ENCODE results near the gene PTGFRN.

Gene PTGFRN

DNA sequence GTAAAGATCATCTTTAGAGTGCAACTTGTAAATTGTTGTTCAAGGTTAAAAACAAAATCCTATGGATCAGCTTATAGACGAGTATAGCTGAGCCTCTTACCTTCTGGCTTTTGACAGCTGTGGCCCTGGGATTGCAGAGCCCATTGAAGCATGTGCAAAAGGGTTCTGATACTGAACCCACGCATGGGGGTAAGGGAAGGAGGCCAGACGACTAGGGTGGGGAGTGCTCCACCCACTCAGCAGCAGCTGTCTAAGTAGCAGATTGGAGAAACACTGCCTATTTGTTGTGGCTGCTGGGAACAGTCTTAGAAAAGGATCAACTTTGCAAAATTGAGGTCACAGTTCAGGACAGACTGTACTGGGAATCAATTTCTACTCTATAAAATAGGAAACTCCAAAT, 107.9 kb downstream of the PTGFRN start:
- DNase-seq: no peak
- Histone ChIP-seq H3K4me1 (ENCODE audit: control extremely low read depth in 1 of 4, control insufficient read depth in 4 of 4, insufficient read depth in 4 of 4, low read length in 3 of 4) (no peaks in the 10 kb centered on the region), H3K9me3 (ENCODE audit: control extremely low read depth in 1 of 5, control insufficient read depth in 4 of 5, insufficient read depth in 2 of 5, low read depth in 1 of 5, low read length in 4 of 5) (no peaks in the 10 kb centered on the region), H3K4me3 (ENCODE audit: control insufficient read depth in 1 of 7, extremely low read depth in 1 of 7, insufficient read depth in 4 of 7, low read depth in 2 of 7, low read length in 6 of 7) (no peak overlapping the region), H3K36me3 (ENCODE audit: control insufficient read depth in 4 of 4, insufficient read depth in 4 of 4, low read length in 3 of 4) (no peaks in the 10 kb centered on the region), H3K27ac (ENCODE audit: insufficient read depth in 1 of 2, low read depth in 1 of 2, low read length in 2 of 2, poor library complexity in 1 of 2, severe bottlenecking in 2 of 2) (no peak overlapping the region), H3K27me3 (replicated peaks in 2 of 5; ENCODE audit: control insufficient read depth in 4 of 5, insufficient read depth in 5 of 5, low read length in 4 of 5) (no peaks in the 10 kb centered on the region)
- POLR2A ChIA-PET: no interaction called here
- CTCF ChIA-PET: no interaction called here
- 92% methylated on average over 2 of the region's 3 CpGs for WGBS (ENCODE audit: insufficient coverage)

DNA sequence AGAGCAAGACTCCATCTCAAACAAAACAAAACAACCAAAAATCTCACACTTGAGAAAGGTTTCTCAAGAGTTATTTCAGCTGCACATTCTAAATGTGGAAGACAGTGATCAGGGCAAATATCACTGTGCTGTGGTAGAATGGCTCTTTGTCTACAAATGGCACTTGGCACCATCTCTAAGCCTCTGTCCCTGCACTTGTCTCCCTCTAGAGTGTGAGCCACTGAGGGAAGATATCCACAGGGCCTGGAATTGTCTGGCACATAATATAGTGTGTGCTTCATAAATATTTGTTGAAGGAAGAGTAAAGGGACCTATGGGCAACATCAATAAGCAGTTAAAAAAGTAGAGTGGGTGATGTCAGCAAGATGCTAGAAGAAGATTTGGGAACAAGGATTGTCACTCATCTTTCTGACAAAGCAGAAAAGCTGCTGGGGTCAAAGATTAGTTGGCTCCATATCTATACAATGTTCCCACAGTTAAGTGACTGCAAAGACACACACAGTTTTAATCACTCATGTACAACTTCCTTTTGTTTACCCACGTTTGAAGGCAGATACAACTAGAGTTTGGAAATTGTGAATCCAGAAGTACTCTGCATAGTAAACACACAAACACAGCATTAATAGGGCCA, 110.9 kb downstream of the PTGFRN start:
- 40% methylated on average over 1 of the region's 1 CpG for WGBS (ENCODE audit: insufficient coverage)
- POLR2A ChIA-PET: no interaction called here
- Histone ChIP-seq H3K27me3 (replicated peaks in 2 of 5; ENCODE audit: control insufficient read depth in 4 of 5, insufficient read depth in 5 of 5, low read length in 4 of 5) (peaks cover 0 to 2% (median 0%) of the 10 kb centered on the region in 5 experiments), H3K4me1 (ENCODE audit: control extremely low read depth in 1 of 4, control insufficient read depth in 4 of 4, insufficient read depth in 4 of 4, low read length in 3 of 4) (no peaks in the 10 kb centered on the region), H3K36me3 (ENCODE audit: control insufficient read depth in 4 of 4, insufficient read depth in 4 of 4, low read length in 3 of 4) (no peaks in the 10 kb centered on the region), H3K9me3 (ENCODE audit: control extremely low read depth in 1 of 5, control insufficient read depth in 4 of 5, insufficient read depth in 2 of 5, low read depth in 1 of 5, low read length in 4 of 5) (no peaks in the 10 kb centered on the region), H3K27ac (ENCODE audit: insufficient read depth in 1 of 2, low read depth in 1 of 2, low read length in 2 of 2, poor library complexity in 1 of 2, severe bottlenecking in 2 of 2) (no peak overlapping the region), H3K4me3 (ENCODE audit: control insufficient read depth in 1 of 7, extremely low read depth in 1 of 7, insufficient read depth in 4 of 7, low read depth in 2 of 7, low read length in 6 of 7) (no peak overlapping the region)
- CTCF ChIA-PET: interaction anchor here (1.5 kb wide), 1 partner anchor 79 kb away, joined by 3 read pairs; no protein-coding TSS in a partner anchor
- DNase-seq: no peak

DNA sequence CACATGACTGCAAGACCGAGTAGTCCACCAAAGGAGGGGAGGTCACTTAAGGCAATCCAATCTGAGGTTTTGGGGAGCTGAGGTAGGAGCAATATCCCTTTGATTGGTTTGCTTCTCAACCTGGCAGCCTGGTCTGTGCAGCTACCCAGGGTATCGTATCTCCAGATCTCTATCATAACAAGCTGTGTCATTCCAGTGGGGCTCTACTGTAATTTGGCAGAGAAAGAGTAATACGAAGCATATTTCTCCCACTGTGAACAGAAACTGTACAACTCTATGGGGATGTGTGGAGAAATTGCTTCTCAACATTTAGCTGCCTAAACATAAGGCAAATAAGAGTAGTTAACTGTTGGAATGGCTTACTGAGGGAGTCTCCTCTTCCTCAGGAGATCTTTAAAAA, 112.4 kb downstream of the PTGFRN start:
- Histone ChIP-seq H3K27ac (ENCODE audit: insufficient read depth in 1 of 2, low read depth in 1 of 2, low read length in 2 of 2, poor library complexity in 1 of 2, severe bottlenecking in 2 of 2) (no peak overlapping the region), H3K36me3 (ENCODE audit: control insufficient read depth in 4 of 4, insufficient read depth in 4 of 4, low read length in 3 of 4) (no peaks in the 10 kb centered on the region), H3K4me3 (ENCODE audit: control insufficient read depth in 1 of 7, extremely low read depth in 1 of 7, insufficient read depth in 4 of 7, low read depth in 2 of 7, low read length in 6 of 7) (no peak overlapping the region), H3K9me3 (ENCODE audit: control extremely low read depth in 1 of 5, control insufficient read depth in 4 of 5, insufficient read depth in 2 of 5, low read depth in 1 of 5, low read length in 4 of 5) (no peaks in the 10 kb centered on the region), H3K27me3 (replicated peaks in 2 of 5; ENCODE audit: control insufficient read depth in 4 of 5, insufficient read depth in 5 of 5, low read length in 4 of 5) (peaks cover 0 to 4% (median 1%) of the 10 kb centered on the region in 5 experiments), H3K4me1 (ENCODE audit: control extremely low read depth in 1 of 4, control insufficient read depth in 4 of 4, insufficient read depth in 4 of 4, low read length in 3 of 4) (no peaks in the 10 kb centered on the region)
- ChIA-PET POLR2A (no interaction called here), CTCF (no interaction called here)
- DNase-seq: no peak
- 100% methylated on average over 2 of the region's 3 CpGs for WGBS (ENCODE audit: insufficient coverage)

DNA sequence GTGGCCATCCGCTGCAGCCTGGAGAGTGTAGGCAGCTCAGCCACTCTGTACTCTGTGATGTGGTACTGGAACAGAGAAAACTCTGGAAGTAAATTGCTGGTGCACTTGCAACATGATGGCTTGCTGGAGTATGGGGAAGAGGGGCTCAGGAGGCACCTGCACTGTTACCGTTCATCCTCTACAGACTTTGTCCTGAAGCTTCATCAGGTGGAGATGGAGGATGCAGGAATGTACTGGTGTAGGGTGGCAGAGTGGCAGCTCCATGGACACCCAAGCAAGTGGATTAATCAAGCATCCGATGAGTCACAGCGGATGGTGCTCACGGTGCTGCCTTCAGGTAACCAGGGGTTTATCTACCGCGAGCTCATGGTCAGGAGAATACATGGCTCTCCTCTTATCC, 115.9 kb downstream of the PTGFRN start:
- no peak overlapping the region for H3K4me3 ChIP-seq (ENCODE audit: control insufficient read depth in 1 of 7, extremely low read depth in 1 of 7, insufficient read depth in 4 of 7, low read depth in 2 of 7, low read length in 6 of 7)
- CTCF ChIA-PET: interaction anchor here (1.1 kb wide), 1 partner anchor 297 kb away, joined by 3 read pairs; no protein-coding TSS in a partner anchor
- WGBS (ENCODE audit: insufficient coverage): 98% methylated on average over 7 of the region's 7 CpGs
- no peak overlapping the region for H3K27ac ChIP-seq (ENCODE audit: insufficient read depth in 1 of 2, low read depth in 1 of 2, low read length in 2 of 2, poor library complexity in 1 of 2, severe bottlenecking in 2 of 2)
- H3K36me3 ChIP-seq (ENCODE audit: control insufficient read depth in 4 of 4, insufficient read depth in 4 of 4, low read length in 3 of 4): no peaks in the 10 kb centered on the region
- H3K9me3 ChIP-seq (ENCODE audit: control extremely low read depth in 1 of 5, control insufficient read depth in 4 of 5, insufficient read depth in 2 of 5, low read depth in 1 of 5, low read length in 4 of 5): no peaks in the 10 kb centered on the region
- no peak for DNase-seq
- no peaks in the 10 kb centered on the region for H3K4me1 ChIP-seq (ENCODE audit: control extremely low read depth in 1 of 4, control insufficient read depth in 4 of 4, insufficient read depth in 4 of 4, low read length in 3 of 4)
- peaks cover 0 to 4% (median 1%) of the 10 kb centered on the region in 5 experiments for H3K27me3 ChIP-seq (replicated peaks in 2 of 5; ENCODE audit: control insufficient read depth in 4 of 5, insufficient read depth in 5 of 5, low read length in 4 of 5)
- POLR2A ChIA-PET: no interaction called here

DNA sequence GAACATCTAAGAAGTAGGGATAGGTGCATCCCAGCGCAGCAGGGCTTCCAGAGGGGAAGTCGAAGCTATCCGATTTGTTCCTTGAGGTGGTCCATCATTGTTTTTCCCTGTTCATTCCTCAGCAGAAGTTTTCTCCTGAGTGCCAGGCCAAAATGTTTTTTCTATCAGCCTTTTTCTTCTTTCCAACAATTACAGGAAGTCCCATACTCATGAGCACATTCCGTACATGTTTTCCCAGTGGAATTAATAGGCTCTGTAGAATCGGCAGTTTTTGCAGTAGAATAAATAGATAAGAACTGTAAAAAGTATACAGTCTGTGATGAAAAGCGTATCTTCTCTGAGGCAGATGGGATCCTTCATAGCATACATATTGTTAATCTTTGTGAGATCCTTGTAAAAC, 116.6 kb downstream of the PTGFRN start:
- no peaks in the 10 kb centered on the region for H3K9me3 ChIP-seq (ENCODE audit: control extremely low read depth in 1 of 5, control insufficient read depth in 4 of 5, insufficient read depth in 2 of 5, low read depth in 1 of 5, low read length in 4 of 5)
- DNase-seq: no peak
- H3K36me3 ChIP-seq (ENCODE audit: control insufficient read depth in 4 of 4, insufficient read depth in 4 of 4, low read length in 3 of 4): no peaks in the 10 kb centered on the region
- no peak overlapping the region for H3K4me3 ChIP-seq (ENCODE audit: control insufficient read depth in 1 of 7, extremely low read depth in 1 of 7, insufficient read depth in 4 of 7, low read depth in 2 of 7, low read length in 6 of 7)
- ChIA-PET CTCF (interaction anchor here (1.1 kb wide), 1 partner anchor 298 kb away, joined by 3 read pairs; no protein-coding TSS in a partner anchor), POLR2A (no interaction called here)
- WGBS (ENCODE audit: insufficient coverage): 88% methylated on average over 4 of the region's 6 CpGs
- H3K27me3 ChIP-seq (replicated peaks in 2 of 5; ENCODE audit: control insufficient read depth in 4 of 5, insufficient read depth in 5 of 5, low read length in 4 of 5): peaks cover 0 to 4% (median 1%) of the 10 kb centered on the region in 5 experiments
- no peaks in the 10 kb centered on the region for H3K4me1 ChIP-seq (ENCODE audit: control extremely low read depth in 1 of 4, control insufficient read depth in 4 of 4, insufficient read depth in 4 of 4, low read length in 3 of 4)
- H3K27ac ChIP-seq (ENCODE audit: insufficient read depth in 1 of 2, low read depth in 1 of 2, low read length in 2 of 2, poor library complexity in 1 of 2, severe bottlenecking in 2 of 2): no peak overlapping the region

DNA sequence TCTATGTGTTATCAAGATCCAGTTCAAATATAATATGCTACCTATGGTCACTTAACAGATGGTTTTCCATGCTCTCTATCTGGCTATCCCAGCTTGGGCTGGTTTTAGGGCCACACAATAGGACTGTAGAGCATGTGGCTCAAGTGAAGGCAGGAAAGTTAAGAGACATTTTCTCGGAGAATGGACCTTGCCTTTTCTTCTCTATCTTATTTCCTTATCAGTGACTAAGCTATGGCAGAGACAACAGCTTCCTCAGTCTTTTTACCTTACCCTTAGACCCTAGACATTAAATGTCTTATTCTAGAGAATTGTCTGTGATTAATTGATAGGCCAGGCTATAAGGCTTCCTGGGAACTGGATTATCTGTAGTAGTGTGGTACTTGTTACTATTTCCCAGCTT, 120.0 kb downstream of the PTGFRN start:
- Histone ChIP-seq H3K9me3 (ENCODE audit: control extremely low read depth in 1 of 5, control insufficient read depth in 4 of 5, insufficient read depth in 2 of 5, low read depth in 1 of 5, low read length in 4 of 5) (no peaks in the 10 kb centered on the region), H3K27me3 (replicated peaks in 2 of 5; ENCODE audit: control insufficient read depth in 4 of 5, insufficient read depth in 5 of 5, low read length in 4 of 5) (peaks cover 0 to 4% (median 1%) of the 10 kb centered on the region in 5 experiments), H3K36me3 (ENCODE audit: control insufficient read depth in 4 of 4, insufficient read depth in 4 of 4, low read length in 3 of 4) (no peaks in the 10 kb centered on the region), H3K4me1 (ENCODE audit: control extremely low read depth in 1 of 4, control insufficient read depth in 4 of 4, insufficient read depth in 4 of 4, low read length in 3 of 4) (no peaks in the 10 kb centered on the region), H3K27ac (ENCODE audit: insufficient read depth in 1 of 2, low read depth in 1 of 2, low read length in 2 of 2, poor library complexity in 1 of 2, severe bottlenecking in 2 of 2) (no peak overlapping the region), H3K4me3 (ENCODE audit: control insufficient read depth in 1 of 7, extremely low read depth in 1 of 7, insufficient read depth in 4 of 7, low read depth in 2 of 7, low read length in 6 of 7) (no peak overlapping the region)
- WGBS (ENCODE audit: insufficient coverage): no CpG with 5 or more reads among the region's 1 CpG
- CTCF ChIA-PET: interaction anchor here (1.2 kb wide), 1 partner anchor 304 kb away, joined by 3 read pairs; no protein-coding TSS in a partner anchor
- POLR2A ChIA-PET: no interaction called here
- DNase-seq: no peak

DNA sequence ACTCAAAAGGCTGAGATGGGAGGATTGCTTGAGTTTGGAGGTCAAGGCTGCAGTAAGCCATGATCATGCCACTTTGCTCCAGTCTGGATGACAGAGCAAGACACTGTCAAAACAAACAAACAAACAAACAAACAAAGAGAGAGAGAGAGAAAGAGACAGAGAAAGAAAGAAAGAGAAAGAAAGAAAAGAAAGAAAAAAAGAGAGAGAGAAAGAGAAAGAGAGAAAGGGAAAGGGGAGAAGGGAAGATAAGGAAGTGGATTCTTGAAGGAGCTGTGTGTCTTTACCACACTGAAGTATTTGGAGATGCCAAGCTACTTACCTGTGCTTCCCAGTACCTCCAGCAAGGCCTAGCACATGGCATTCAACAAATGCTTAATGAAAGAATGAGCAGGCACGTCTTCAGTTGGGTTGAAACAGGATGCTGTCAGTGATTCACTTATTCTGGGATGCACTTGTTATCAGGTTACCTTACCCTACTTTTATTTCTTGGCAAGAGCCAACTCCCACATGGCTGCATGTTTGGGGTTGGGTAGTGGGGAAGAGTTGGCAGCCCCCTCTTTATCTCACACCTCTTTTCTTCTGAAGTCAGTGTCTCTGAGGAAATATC, 120.7 kb downstream of the PTGFRN start:
- CTCF ChIA-PET: interaction anchor here (1.2 kb wide), 1 partner anchor 305 kb away, joined by 3 read pairs; no protein-coding TSS in a partner anchor
- no CpG with 5 or more reads among the region's 1 CpG for WGBS (ENCODE audit: insufficient coverage)
- no peaks in the 10 kb centered on the region for H3K36me3 ChIP-seq (ENCODE audit: control insufficient read depth in 4 of 4, insufficient read depth in 4 of 4, low read length in 3 of 4)

More for the DNA sequence above, 120.7 kb downstream of the PTGFRN start:
- H3K27ac ChIP-seq (ENCODE audit: insufficient read depth in 1 of 2, low read depth in 1 of 2, low read length in 2 of 2, poor library complexity in 1 of 2, severe bottlenecking in 2 of 2): no peak overlapping the region
- no peak overlapping the region for H3K4me3 ChIP-seq (ENCODE audit: control insufficient read depth in 1 of 7, extremely low read depth in 1 of 7, insufficient read depth in 4 of 7, low read depth in 2 of 7, low read length in 6 of 7)
- no peak for DNase-seq
- H3K27me3 ChIP-seq (replicated peaks in 2 of 5; ENCODE audit: control insufficient read depth in 4 of 5, insufficient read depth in 5 of 5, low read length in 4 of 5): peaks cover 0 to 4% (median 1%) of the 10 kb centered on the region in 5 experiments
- POLR2A ChIA-PET: no interaction called here
- no peaks in the 10 kb centered on the region for H3K4me1 ChIP-seq (ENCODE audit: control extremely low read depth in 1 of 4, control insufficient read depth in 4 of 4, insufficient read depth in 4 of 4, low read length in 3 of 4)
- H3K9me3 ChIP-seq (ENCODE audit: control extremely low read depth in 1 of 5, control insufficient read depth in 4 of 5, insufficient read depth in 2 of 5, low read depth in 1 of 5, low read length in 4 of 5): no peaks in the 10 kb centered on the region

Measured in common myeloid progenitor, CD34-positive (primary cell).